Muscle layer of duodenum (tissue), 2 donors: ENCODE measurements around the gene MYORG.

Source experiments
- H3K27ac ChIP-seq: one replicate; pipeline ENCODE4 v1.7.0; 2013; ENCODE audit warnings: mild to moderate bottlenecking, low read length
- H3K27me3 ChIP-seq: one replicate; pipeline ENCODE4 v1.7.0; 2013; ENCODE audit warnings: low read depth, mild to moderate bottlenecking, control low read depth, low read length
- H3K36me3 ChIP-seq, 2 donors: one replicate each; pipeline ENCODE4 v1.7.0; 2013; ENCODE audit warnings: low read length in 2 of 2, control low read depth in 1 of 2, mild to moderate bottlenecking in 1 of 2; ENCODE audit not compliant: insufficient read depth in 2 of 2, control insufficient read depth in 1 of 2
- H3K4me1 ChIP-seq, 2 donors: one replicate each; pipeline ENCODE4 v1.7.0; 2013; ENCODE audit warnings: low read length in 2 of 2, mild to moderate bottlenecking in 2 of 2, control low read depth in 1 of 2, moderate library complexity in 1 of 2; ENCODE audit not compliant: insufficient read depth in 2 of 2, control insufficient read depth in 1 of 2
- H3K4me3 ChIP-seq, 2 donors: one replicate each; pipeline ENCODE4 v1.7.0; 2013; ENCODE audit warnings: low read length in 2 of 2, low read depth in 1 of 2, mild to moderate bottlenecking in 1 of 2
- H3K9me3 ChIP-seq, 2 donors: one replicate each; pipeline ENCODE4 v1.7.0; 2013; ENCODE audit warnings: low read length in 2 of 2, control low read depth in 1 of 2, mild to moderate bottlenecking in 1 of 2; ENCODE audit not compliant: control insufficient read depth in 1 of 2
- donor health status: healthy.

Gene MYORG

GRCh38 chr9:34400686-34401602 lies 24.2 kb upstream of the MYORG start:
- Histone ChIP-seq H3K27ac (no peak overlapping the region), H3K36me3 (peaks cover 19 to 69% of the 10 kb centered on the region in 2 donors), H3K4me1 (no peaks in the 10 kb centered on the region), H3K4me3 (no peak overlapping the region), H3K27me3 (no peaks in the 10 kb centered on the region), H3K9me3 (no peaks in the 10 kb centered on the region)

- Histone ChIP-seq H3K4me1 (no peaks in the 10 kb centered on the region), H3K4me3 (no peak overlapping the region), H3K36me3 (peaks cover 19 to 62% of the 10 kb centered on the region in 2 donors), H3K9me3 (no peaks in the 10 kb centered on the region), H3K27me3 (no peaks in the 10 kb centered on the region), H3K27ac (no peak overlapping the region)
Measured at GRCh38 chr9:34400275-34400674, 23.6 kb upstream of the MYORG start.

- Histone ChIP-seq H3K4me1 (no peaks in the 10 kb centered on the region), H3K4me3 (no peak overlapping the region), H3K36me3 (peaks cover 19 to 59% of the 10 kb centered on the region in 2 donors), H3K27ac (no peak overlapping the region), H3K9me3 (no peaks in the 10 kb centered on the region), H3K27me3 (no peaks in the 10 kb centered on the region)
Measured at GRCh38 chr9:34399729-34400128, 23.0 kb upstream of the MYORG start.

- Histone ChIP-seq H3K36me3 (peaks cover 16 to 59% of the 10 kb centered on the region in 2 donors), H3K27me3 (no peaks in the 10 kb centered on the region), H3K27ac (no peak overlapping the region), H3K4me1 (no peaks in the 10 kb centered on the region), H3K4me3 (no peak overlapping the region), H3K9me3 (no peaks in the 10 kb centered on the region)
Measured at GRCh38 chr9:34398875-34399274, 22.2 kb upstream of the MYORG start.

- Histone ChIP-seq H3K36me3 (peaks cover 5 to 44% of the 10 kb centered on the region in 2 donors), H3K4me3 (no peak overlapping the region), H3K4me1 (no peaks in the 10 kb centered on the region), H3K9me3 (no peaks in the 10 kb centered on the region), H3K27ac (no peak overlapping the region), H3K27me3 (no peaks in the 10 kb centered on the region)
Measured at GRCh38 chr9:34396276-34397214, 19.8 kb upstream of the MYORG start.

GRCh38 chr9:34392511-34392910 lies 15.8 kb upstream of the MYORG start:
- Histone ChIP-seq H3K9me3 (no peaks in the 10 kb centered on the region), H3K4me1 (no peaks in the 10 kb centered on the region), H3K36me3 (peaks cover 0 to 3% of the 10 kb centered on the region in 2 donors), H3K27me3 (no peaks in the 10 kb centered on the region), H3K27ac (no peak overlapping the region), H3K4me3 (no peak overlapping the region)

- Histone ChIP-seq H3K9me3 (no peaks in the 10 kb centered on the region), H3K27ac (no peak overlapping the region), H3K4me3 (no peak overlapping the region), H3K36me3 (no peaks in the 10 kb centered on the region), H3K27me3 (no peaks in the 10 kb centered on the region), H3K4me1 (no peaks in the 10 kb centered on the region)
Measured at GRCh38 chr9:34387239-34387638, 10.5 kb upstream of the MYORG start.

- no peaks in the 10 kb centered on the region for H3K9me3 ChIP-seq
- H3K27ac ChIP-seq: no peak overlapping the region
- no peak overlapping the region for H3K4me3 ChIP-seq
- H3K36me3 ChIP-seq: no peaks in the 10 kb centered on the region
- no peaks in the 10 kb centered on the region for H3K27me3 ChIP-seq
- no peaks in the 10 kb centered on the region for H3K4me1 ChIP-seq
Measured at GRCh38 chr9:34386656-34387055, 10.0 kb upstream of the MYORG start.

GRCh38 chr9:34385561-34386230 lies 9.0 kb upstream of the MYORG start:
- Histone ChIP-seq H3K4me1 (peaks cover 0 to 7% of the 10 kb centered on the region in 2 donors), H3K36me3 (no peaks in the 10 kb centered on the region), H3K27ac (no peak overlapping the region), H3K9me3 (no peaks in the 10 kb centered on the region), H3K4me3 (no peak overlapping the region), H3K27me3 (no peaks in the 10 kb centered on the region)

GRCh38 chr9:34384368-34385165 lies 7.9 kb upstream of the MYORG start:
- H3K4me1 ChIP-seq: peaks cover 7 to 18% of the 10 kb centered on the region in 2 donors
- H3K9me3 ChIP-seq: no peaks in the 10 kb centered on the region
- H3K27me3 ChIP-seq: no peaks in the 10 kb centered on the region
- no peak overlapping the region for H3K27ac ChIP-seq
- no peak overlapping the region for H3K4me3 ChIP-seq
- no peaks in the 10 kb centered on the region for H3K36me3 ChIP-seq
